NT2/D1 (cell line): Measurements from ENCODE around the gene GALNT18.

Experiments
- DNase-seq: peaks from one replicate; pipeline ENCODE4 v3.0.0-alpha.2; 2011; ENCODE audit warnings: low read depth, low spot score
- H3K27me3 ChIP-seq: 2 replicates; pipeline ENCODE4 v1.6.0; 2011; ENCODE audit warnings: mild to moderate bottlenecking; ENCODE audit not compliant: insufficient read length, insufficient read depth
- H3K36me3 ChIP-seq: 2 replicates; pipeline ENCODE4 v1.6.1; 2011; ENCODE audit warnings: mild to moderate bottlenecking, low read length, mixed read lengths; ENCODE audit not compliant: insufficient read depth, insufficient read length
- H3K4me1 ChIP-seq: 2 replicates; pipeline ENCODE4 v1.5.1; 2011; ENCODE audit not compliant: insufficient read depth, insufficient read length
- H3K4me3 ChIP-seq: 2 replicates; pipeline ENCODE4 v1.5.1; 2011; ENCODE audit warnings: low read depth; ENCODE audit not compliant: insufficient read length
- H3K9ac ChIP-seq: 2 replicates; pipeline ENCODE4 v1.6.0; 2011; ENCODE audit warnings: low read depth; ENCODE audit not compliant: insufficient read length
- H3K9me3 ChIP-seq: 2 replicates; pipeline ENCODE4 v1.5.1; 2011; ENCODE audit warnings: mild to moderate bottlenecking, low read length; ENCODE audit not compliant: insufficient read depth
- SUZ12 ChIP-seq: IDR thresholded peaks from 2 replicates; pipeline ENCODE4 v1.6.1; 2011; ENCODE audit not compliant: insufficient read length, insufficient read depth; ENCODE audit errors: extremely low read depth
- YY1 ChIP-seq: IDR thresholded peaks from 2 replicates; pipeline ENCODE4 v1.6.1; 2011; ENCODE audit not compliant: insufficient read length, insufficient read depth
- ZNF274 ChIP-seq: IDR thresholded peaks from 2 replicates; pipeline ENCODE4 v1.6.1; 2011; ENCODE audit warnings: mild to moderate bottlenecking, low read depth, low read length

GALNT18 gene

GRCh38 chr11:11476971-11477645, 144.7 kb downstream of the GALNT18 start:
- no peak overlapping the region for H3K4me3 ChIP-seq
- no peaks in the 10 kb centered on the region for H3K9me3 ChIP-seq
- H3K27me3 ChIP-seq, result no peaks in the 10 kb centered on the region
- peaks cover 6% of the 10 kb centered on the region for H3K4me1 ChIP-seq
- DNase-seq, result no peak
- no peak overlapping the region for H3K9ac ChIP-seq
- no peaks in the 10 kb centered on the region for H3K36me3 ChIP-seq
- TF ChIP-seq ZNF274 (no peak), YY1 (no peak), SUZ12 (no peak)

GRCh38 chr11:11476499-11476898, 145.3 kb downstream of the GALNT18 start:
- Histone ChIP-seq H3K4me3 (no peak overlapping the region), H3K9me3 (no peaks in the 10 kb centered on the region), H3K27me3 (no peaks in the 10 kb centered on the region), H3K36me3 (no peaks in the 10 kb centered on the region), H3K4me1 (peaks cover 5% of the 10 kb centered on the region), H3K9ac (no peak overlapping the region)
- TF ChIP-seq YY1, result no peak
- TF ChIP-seq ZNF274, result no peak
- no peak for TF ChIP-seq SUZ12
- DNase-seq, result no peak

- Histone ChIP-seq H3K27me3 (no peaks in the 10 kb centered on the region), H3K36me3 (no peaks in the 10 kb centered on the region), H3K4me1 (no peaks in the 10 kb centered on the region), H3K9ac (no peak overlapping the region), H3K9me3 (no peaks in the 10 kb centered on the region), H3K4me3 (no peak overlapping the region)
- TF ChIP-seq YY1, result no peak
- no peak for TF ChIP-seq SUZ12
- no peak for TF ChIP-seq ZNF274
- no peak for DNase-seq
These were observed 149.7 kb downstream of the GALNT18 start for GRCh38 chr11:11472106-11472505.

GRCh38 chr11:11471201-11471600, 150.6 kb downstream of the GALNT18 start:
- Histone ChIP-seq H3K9ac (no peak overlapping the region), H3K4me1 (no peaks in the 10 kb centered on the region), H3K9me3 (no peaks in the 10 kb centered on the region), H3K27me3 (no peaks in the 10 kb centered on the region), H3K36me3 (no peaks in the 10 kb centered on the region), H3K4me3 (no peak overlapping the region)
- TF ChIP-seq YY1 (no peak), SUZ12 (no peak), ZNF274 (no peak)
- no peak for DNase-seq

GRCh38 chr11:11468954-11469353, 152.9 kb downstream of the GALNT18 start:
- DNase-seq, result no peak
- no peaks in the 10 kb centered on the region for H3K36me3 ChIP-seq
- H3K27me3 ChIP-seq, result no peaks in the 10 kb centered on the region
- TF ChIP-seq SUZ12, result no peak
- TF ChIP-seq ZNF274, result no peak
- no peak for TF ChIP-seq YY1
- no peaks in the 10 kb centered on the region for H3K4me1 ChIP-seq
- H3K4me3 ChIP-seq, result no peak overlapping the region
- H3K9me3 ChIP-seq, result no peaks in the 10 kb centered on the region
- no peak overlapping the region for H3K9ac ChIP-seq

GRCh38 chr11:11467312-11467711, 154.5 kb downstream of the GALNT18 start:
- TF ChIP-seq ZNF274, result no peak
- TF ChIP-seq YY1, result no peak
- no peak for TF ChIP-seq SUZ12
- H3K36me3 ChIP-seq, result no peaks in the 10 kb centered on the region
- H3K9me3 ChIP-seq, result no peaks in the 10 kb centered on the region
- no peak for DNase-seq
- H3K4me3 ChIP-seq, result no peak overlapping the region
- no peak overlapping the region for H3K9ac ChIP-seq
- no peaks in the 10 kb centered on the region for H3K27me3 ChIP-seq
- H3K4me1 ChIP-seq, result no peaks in the 10 kb centered on the region

- no peak overlapping the region for H3K4me3 ChIP-seq
- no peak for DNase-seq
- no peaks in the 10 kb centered on the region for H3K27me3 ChIP-seq
- H3K9me3 ChIP-seq, result no peaks in the 10 kb centered on the region
- no peaks in the 10 kb centered on the region for H3K4me1 ChIP-seq
- TF ChIP-seq YY1 (no peak), ZNF274 (no peak), SUZ12 (no peak)
- H3K9ac ChIP-seq, result no peak overlapping the region
- H3K36me3 ChIP-seq, result no peaks in the 10 kb centered on the region
These were observed 157.2 kb downstream of the GALNT18 start for GRCh38 chr11:11464555-11464954.

- Histone ChIP-seq H3K4me3 (no peak overlapping the region), H3K9me3 (no peaks in the 10 kb centered on the region), H3K36me3 (no peaks in the 10 kb centered on the region), H3K27me3 (no peaks in the 10 kb centered on the region), H3K9ac (no peak overlapping the region), H3K4me1 (no peaks in the 10 kb centered on the region)
- no peak for DNase-seq
- no peak for TF ChIP-seq ZNF274
- no peak for TF ChIP-seq YY1
- TF ChIP-seq SUZ12, result no peak
These were observed 158.4 kb downstream of the GALNT18 start for GRCh38 chr11:11463405-11463804.
